BLaER1 treated with 17β-estradiol and CSF1 and Interleukin-3, amounts not matched to agents 10 nM and 100 nM (cell line): Measurements from ENCODE around the gene ZNF500.
"Not testable (repeated sequence)": the region's sequence is repeated elsewhere in the genome, so short reads cannot be mapped to it uniquely, and the experiment has no call there.

Experiments
- H3K27ac ChIP-seq, 11 experiments: shearing (Covaris generic); formaldehyde crosslinking; 2 replicates each; pipeline ENCODE4 v1.8.1; 2022
- H3K27me3 ChIP-seq, 11 experiments: shearing (Covaris generic); formaldehyde crosslinking; 2 replicates each; pipeline ENCODE4 v1.8.1; 2022
- H3K36me3 ChIP-seq, 11 experiments: shearing (Covaris generic); formaldehyde crosslinking; 2 replicates each; pipeline ENCODE4 v1.8.1; 2022
- H3K4me1 ChIP-seq, 10 experiments: shearing (Covaris generic); formaldehyde crosslinking; 2 replicates each; pipeline ENCODE4 v1.8.1; 2022
- H3K4me2 ChIP-seq, 11 experiments: shearing (Covaris generic); formaldehyde crosslinking; 2 replicates each; pipeline ENCODE4 v1.8.1; 2022
- H3K4me3 ChIP-seq, 10 experiments: shearing (Covaris generic); formaldehyde crosslinking; 2 replicates each; pipeline ENCODE4 v1.8.1; 2022
- H3K9ac ChIP-seq, 11 experiments: shearing (Covaris generic); formaldehyde crosslinking; 2 replicates each; pipeline ENCODE4 v1.8.1; 2022
- H3K9me3 ChIP-seq, 11 experiments: shearing (Covaris generic); formaldehyde crosslinking; replicated peaks in 1 of 11; 2 replicates each; pipeline ENCODE4 v1.8.1; 2022
- H4K20me1 ChIP-seq, 11 experiments: shearing (Covaris generic); formaldehyde crosslinking; 2 replicates each; pipeline ENCODE4 v1.8.1; 2022
- Cebpa-rat ChIP-seq, 11 experiments: shearing (Covaris generic); IDR thresholded peaks; 2 replicates each; pipeline ENCODE4 v1.8.1; 2022

ZNF500 gene

GRCh38 chr16:4747906-4748681 is 18.9 kb downstream of the ZNF500 start:
- Histone ChIP-seq H3K27ac (peak overlapping the region in 7 of 11 experiments; percentile 2 to 62 (median 57); a peak in 10 of 22 replicates), H3K4me3 (peak overlapping the region in 2 of 10 experiments; percentile 2 to 32; a peak in 2 of 20 replicates), H3K4me2 (peak overlapping the region; percentile 32 to 96 (median 82); a peak in 21 of 22 replicates), H3K27me3 (no peaks in the 10 kb centered on the region), H3K4me1 (peaks cover 27 to 70% (median 50%) of the 10 kb centered on the region in 10 experiments), H3K9ac (peak overlapping the region; percentile 7 to 70 (median 52); a peak in 15 of 22 replicates), H4K20me1 (peaks cover 0 to 64% (median 42%) of the 10 kb centered on the region in 11 experiments; a peak in 16 of 22 replicates), H3K36me3 (peaks cover 25 to 39% (median 31%) of the 10 kb centered on the region in 11 experiments), H3K9me3 (no peaks in the 10 kb centered on the region)
- TF ChIP-seq Cebpa-rat (IDR thresholded peaks at IDR 0.05): no peak

- H4K20me1 ChIP-seq: peaks cover 0 to 54% (median 32%) of the 10 kb centered on the region in 11 experiments; a peak in 15 of 22 replicates
- H3K9ac ChIP-seq: peak overlapping the region in 10 of 11 experiments; percentile 7 to 70 (median 36); a peak in 15 of 22 replicates
- H3K9me3 ChIP-seq: no peaks in the 10 kb centered on the region
- peaks cover 15 to 29% (median 21%) of the 10 kb centered on the region in 11 experiments for H3K36me3 ChIP-seq
- no peaks in the 10 kb centered on the region for H3K27me3 ChIP-seq
- peak overlapping the region in 6 of 11 experiments; percentile 0 to 62 (median 58); a peak in 8 of 22 replicates for H3K27ac ChIP-seq
- peak overlapping the region in 3 of 10 experiments; percentile 2 to 32 (median 7); a peak in 3 of 20 replicates for H3K4me3 ChIP-seq
- TF ChIP-seq Cebpa-rat (IDR thresholded peaks at IDR 0.05): no peak
- peak overlapping the region; percentile 27 to 96 (median 82); a peak in 20 of 22 replicates for H3K4me2 ChIP-seq
- H3K4me1 ChIP-seq: peaks cover 27 to 66% (median 54%) of the 10 kb centered on the region in 10 experiments
Observed at GRCh38 chr16:4746991-4747574, 19.9 kb downstream of the ZNF500 start.

GRCh38 chr16:4746215-4746614 is 20.7 kb downstream of the ZNF500 start:
- Histone ChIP-seq H3K4me2 (peak overlapping the region in 9 of 11 experiments; percentile 54 to 96 (median 84); a peak in 17 of 22 replicates), H3K9ac (peak overlapping the region in 2 of 11 experiments; percentile 59 to 66; a peak in 3 of 22 replicates), H4K20me1 (peaks cover 0 to 45% (median 29%) of the 10 kb centered on the region in 11 experiments; a peak in 15 of 22 replicates), H3K9me3 (no peaks in the 10 kb centered on the region), H3K27me3 (no peaks in the 10 kb centered on the region), H3K36me3 (peaks cover 6 to 21% (median 12%) of the 10 kb centered on the region in 11 experiments), H3K27ac (peak overlapping the region in 3 of 11 experiments; percentile 57 to 62 (median 61); a peak in 4 of 22 replicates), H3K4me1 (peaks cover 27 to 66% (median 54%) of the 10 kb centered on the region in 10 experiments), H3K4me3 (peak overlapping the region in 1 of 10 experiments; percentile 32; a peak in 1 of 20 replicates)
- TF ChIP-seq Cebpa-rat (IDR thresholded peaks at IDR 0.05): no peak

GRCh38 chr16:4745274-4745569 is 21.7 kb downstream of the ZNF500 start:
- Histone ChIP-seq H4K20me1 (peaks cover 0 to 40% (median 28%) of the 10 kb centered on the region in 11 experiments; a peak in 14 of 22 replicates), H3K36me3 (peaks cover 0 to 12% (median 5%) of the 10 kb centered on the region in 11 experiments; a peak in 11 of 22 replicates), H3K9me3 (no peaks in the 10 kb centered on the region), H3K4me2 (no peak overlapping the region), H3K27me3 (no peaks in the 10 kb centered on the region), H3K4me3 (no peak overlapping the region), H3K4me1 (peaks cover 27 to 65% (median 54%) of the 10 kb centered on the region in 10 experiments), H3K27ac (no peak overlapping the region), H3K9ac (no peak overlapping the region)
- no peak for TF ChIP-seq Cebpa-rat (IDR thresholded peaks at IDR 0.05)

GRCh38 chr16:4744555-4745273 is 22.2 kb downstream of the ZNF500 start:
- TF ChIP-seq Cebpa-rat (IDR thresholded peaks at IDR 0.05): no peak
- Histone ChIP-seq H3K4me3 (no peak overlapping the region), H3K27ac (no peak overlapping the region), H3K9me3 (no peaks in the 10 kb centered on the region), H4K20me1 (peaks cover 0 to 35% (median 28%) of the 10 kb centered on the region in 11 experiments; a peak in 14 of 22 replicates), H3K4me1 (peaks cover 27 to 61% (median 51%) of the 10 kb centered on the region in 10 experiments), H3K9ac (no peak overlapping the region), H3K36me3 (peaks cover 0 to 7% (median under 1%) of the 10 kb centered on the region in 11 experiments; a peak in 7 of 22 replicates), H3K27me3 (no peaks in the 10 kb centered on the region), H3K4me2 (no peak overlapping the region)

GRCh38 chr16:4743226-4743878 is 23.6 kb downstream of the ZNF500 start:
- no peaks in the 10 kb centered on the region for H3K27me3 ChIP-seq
- no peaks in the 10 kb centered on the region for H3K36me3 ChIP-seq
- no peaks in the 10 kb centered on the region for H3K9me3 ChIP-seq
- peaks cover 20 to 52% (median 37%) of the 10 kb centered on the region in 10 experiments for H3K4me1 ChIP-seq
- H4K20me1 ChIP-seq: peaks cover 0 to 25% (median 20%) of the 10 kb centered on the region in 11 experiments; a peak in 14 of 22 replicates
- peak overlapping the region in 3 of 11 experiments; percentile 3 to 29 (median 24); a peak in 1 of 22 replicates for H3K9ac ChIP-seq
- peak overlapping the region in 2 of 10 experiments; percentile 12 to 15; a peak in 3 of 20 replicates for H3K4me3 ChIP-seq
- TF ChIP-seq Cebpa-rat (IDR thresholded peaks at IDR 0.05): no peak
- no peak overlapping the region for H3K27ac ChIP-seq
- H3K4me2 ChIP-seq: peak overlapping the region; percentile 38 to 75 (median 60)

- not testable (repeated sequence) for H3K27ac ChIP-seq, H3K9ac ChIP-seq, H3K27me3 ChIP-seq, H3K9me3 ChIP-seq, H3K36me3 ChIP-seq, H4K20me1 ChIP-seq, H3K4me3 ChIP-seq
- Histone ChIP-seq H3K4me1 (peaks cover 10 to 35% (median 22%) of the 10 kb centered on the region in 10 experiments), H3K4me2 (peak overlapping the region in 1 of 11 experiments; percentile 7; a peak in 1 of 22 replicates)
Observed at GRCh38 chr16:4738370-4738769, 28.6 kb downstream of the ZNF500 start.

GRCh38 chr16:4737545-4737944 is 29.4 kb downstream of the ZNF500 start:
- no peak overlapping the region for H3K9ac ChIP-seq
- H4K20me1 ChIP-seq: no peaks in the 10 kb centered on the region; a peak in 1 of 22 replicates
- H3K4me2 ChIP-seq: no peak overlapping the region
- no peaks in the 10 kb centered on the region for H3K27me3 ChIP-seq
- peaks cover 11 to 33% (median 20%) of the 10 kb centered on the region in 10 experiments for H3K4me1 ChIP-seq
- no peak overlapping the region for H3K4me3 ChIP-seq
- no peak for TF ChIP-seq Cebpa-rat (IDR thresholded peaks at IDR 0.05)
- no peaks in the 10 kb centered on the region for H3K9me3 ChIP-seq
- H3K27ac ChIP-seq: no peak overlapping the region
- no peaks in the 10 kb centered on the region for H3K36me3 ChIP-seq
